Measurements from ENCODE around the gene KLF4.

Gene KLF4

GRCh38 chr9:107447834-107448233, 41.7 kb downstream of the KLF4 start:
- no peak for DNase-seq (ENCODE audit: low spot score)

DNA sequence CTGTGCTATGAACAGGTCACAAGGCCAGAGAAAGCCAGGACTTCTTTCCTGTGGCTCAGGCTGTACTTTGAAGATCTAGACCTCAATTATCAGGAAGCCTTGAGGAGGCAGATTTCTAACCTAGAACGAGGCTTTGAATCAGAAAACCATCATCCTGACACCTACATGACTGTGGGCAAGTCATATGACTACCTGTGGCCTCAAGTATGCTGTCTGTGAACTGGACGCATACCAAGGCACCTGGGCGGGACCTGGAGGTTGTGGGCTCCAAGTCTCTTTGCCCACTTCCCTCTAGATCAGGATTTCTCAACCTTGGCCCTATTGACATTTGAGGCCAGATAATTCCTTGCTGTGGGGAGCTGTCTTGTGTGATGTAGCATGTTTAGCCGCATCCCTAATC, 42.5 kb downstream of the KLF4 start:
- DNase-seq (ENCODE audit: low spot score) = no peak

GRCh38 chr9:107446491-107446890, 43.1 kb downstream of the KLF4 start:
- no peak for DNase-seq (ENCODE audit: low spot score)

- no peak for DNase-seq (ENCODE audit: low spot score)
Observed at GRCh38 chr9:107443786-107444185, 45.8 kb downstream of the KLF4 start.

- no peak for DNase-seq (ENCODE audit: low spot score)
Observed at GRCh38 chr9:107439991-107440456, 49.5 kb downstream of the KLF4 start.

DNA sequence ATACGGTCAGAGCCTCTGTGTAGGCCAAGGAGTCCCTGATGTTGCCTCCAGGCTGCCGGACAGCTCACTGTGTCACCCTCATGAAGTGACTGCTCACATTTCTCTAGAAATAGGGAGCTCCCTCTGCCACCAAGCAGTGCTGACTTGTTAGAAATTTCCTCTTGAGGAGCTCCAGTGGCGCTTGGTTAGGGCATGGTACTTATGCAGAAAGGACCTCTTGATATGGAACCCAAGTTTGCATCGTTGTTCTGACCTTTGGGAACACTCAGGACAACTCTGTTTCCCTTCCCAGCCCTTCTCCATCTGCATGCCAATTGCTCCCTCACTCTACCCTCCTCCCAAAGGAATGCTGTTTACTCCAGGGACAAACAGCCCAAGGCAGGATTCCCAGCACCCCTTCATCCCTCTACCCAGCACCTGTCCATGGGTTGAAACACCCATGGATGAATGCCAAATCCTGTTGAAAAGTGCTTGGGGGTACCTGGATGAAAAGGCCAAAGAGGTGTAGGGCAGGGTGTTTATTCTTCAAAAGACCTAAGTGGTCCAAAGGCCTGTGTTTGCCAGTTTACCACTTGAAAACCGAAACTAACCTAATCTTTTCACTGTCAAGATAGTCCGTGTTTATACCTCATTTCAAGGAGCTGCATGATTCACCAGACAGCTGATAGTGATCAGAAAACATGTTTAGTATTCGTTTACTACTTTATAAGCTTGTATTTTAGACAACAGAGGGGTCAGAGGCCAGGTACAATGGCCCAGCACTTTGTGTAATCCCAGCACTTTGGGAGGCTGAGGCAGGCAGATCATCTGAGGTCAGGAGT, 51.1 kb downstream of the KLF4 start:
- DNase-seq (ENCODE audit: low spot score) = no peak

GRCh38 chr9:107437716-107438115, 51.9 kb downstream of the KLF4 start:
- no peak for DNase-seq (ENCODE audit: low spot score)

DNA sequence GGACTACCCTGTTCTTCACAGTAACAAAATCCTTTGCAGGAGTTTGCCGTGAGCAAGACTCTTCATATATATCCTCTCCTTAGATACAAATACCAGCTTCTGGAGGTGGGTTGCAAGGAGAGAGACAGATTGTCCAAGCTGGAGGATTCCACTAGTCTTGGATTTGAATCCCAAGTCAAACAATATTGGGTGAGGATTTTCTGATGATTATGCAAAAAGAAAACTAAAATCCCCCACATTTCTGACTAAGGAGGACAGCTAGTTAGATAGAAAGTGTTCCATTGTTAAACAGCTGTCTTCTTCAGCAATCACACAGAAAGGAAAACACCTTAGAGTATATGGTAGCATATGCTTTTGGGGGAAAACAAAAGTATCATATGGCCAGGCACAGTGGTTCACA, 54.2 kb downstream of the KLF4 start:
- no peak for DNase-seq (ENCODE audit: low spot score)
